Measurements from ENCODE around the gene EMC9.

The EMC9 gene

GRCh38 chr14:24187539-24187915 lies 46.1 kb upstream of the EMC9 start:
- H3K36me3 ChIP-seq (ENCODE audit: control insufficient read depth, insufficient read depth, low read length) = peaks cover 49% of the 10 kb centered on the region
- H3K27me3 ChIP-seq (replicated peaks; ENCODE audit: control insufficient read depth, insufficient read depth, low read length) = no peaks in the 10 kb centered on the region
- TF ChIP-seq CTCF (IDR thresholded peaks at IDR 0.05; ENCODE audit: insufficient read depth, low read length, poor library complexity, severe bottlenecking) = no peak
- no peak for DNase-seq (ENCODE audit: extremely low read depth, insufficient read length)
- peak overlapping the region; percentile 83 for H3K4me3 ChIP-seq (replicated peaks; ENCODE audit: low read depth, low read length)

- TF ChIP-seq CTCF (IDR thresholded peaks at IDR 0.05; ENCODE audit: insufficient read depth, low read length, poor library complexity, severe bottlenecking) = no peak
- H3K4me3 ChIP-seq (replicated peaks; ENCODE audit: low read depth, low read length) = no peak overlapping the region
- DNase-seq (ENCODE audit: extremely low read depth, insufficient read length) = no peak
- peaks cover 50% of the 10 kb centered on the region for H3K36me3 ChIP-seq (ENCODE audit: control insufficient read depth, insufficient read depth, low read length)
- H3K27me3 ChIP-seq (replicated peaks; ENCODE audit: control insufficient read depth, insufficient read depth, low read length) = no peaks in the 10 kb centered on the region
Observed at GRCh38 chr14:24186831-24187538, 45.6 kb upstream of the EMC9 start.

DNA sequence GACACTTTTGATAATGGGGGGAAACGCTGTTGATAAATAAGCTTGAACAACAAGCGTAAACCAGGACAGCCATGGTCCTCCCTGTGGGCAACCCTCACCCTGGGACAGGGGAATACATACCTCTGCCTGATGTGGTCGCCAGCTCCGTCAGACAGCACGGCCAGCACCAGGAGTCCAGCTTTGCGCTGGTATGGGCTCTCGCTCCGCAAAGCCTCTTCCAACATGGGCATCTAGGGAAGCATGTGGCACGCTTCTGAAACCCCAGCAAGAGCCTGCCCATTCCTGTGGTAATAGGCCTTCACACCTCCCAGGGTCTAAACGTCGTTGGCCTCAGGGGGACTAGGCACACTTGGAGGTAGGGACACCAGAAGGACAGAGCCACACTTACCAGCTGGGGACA lies 44.4 kb upstream of the EMC9 start:
- Histone ChIP-seq H3K27me3 (replicated peaks; ENCODE audit: control insufficient read depth, insufficient read depth, low read length) (no peaks in the 10 kb centered on the region), H3K36me3 (ENCODE audit: control insufficient read depth, insufficient read depth, low read length) (peaks cover 52% of the 10 kb centered on the region), H3K4me3 (replicated peaks; ENCODE audit: low read depth, low read length) (no peak overlapping the region)
- no peak for TF ChIP-seq CTCF (IDR thresholded peaks at IDR 0.05; ENCODE audit: insufficient read depth, low read length, poor library complexity, severe bottlenecking)
- no peak for DNase-seq (ENCODE audit: extremely low read depth, insufficient read length)

DNA sequence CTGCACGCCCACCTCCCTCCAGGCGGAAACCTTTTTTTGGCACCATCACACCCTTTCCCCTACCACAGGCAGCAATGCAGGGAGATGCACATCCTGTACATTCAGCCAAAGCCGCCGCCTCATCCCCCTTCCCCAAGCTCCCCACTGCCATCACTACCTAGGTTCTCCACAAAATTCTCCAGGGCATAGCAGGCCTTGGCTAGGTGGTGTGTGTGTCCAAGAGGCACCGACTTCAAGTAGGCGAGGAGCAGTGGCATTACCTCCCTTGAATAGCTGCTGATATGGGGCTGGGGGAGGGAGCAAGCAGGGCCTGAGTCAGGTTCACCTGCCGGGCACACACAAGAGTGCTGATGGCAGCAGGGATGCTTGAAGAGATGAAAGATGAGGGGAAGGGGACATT lies 43.6 kb upstream of the EMC9 start:
- Histone ChIP-seq H3K4me3 (replicated peaks; ENCODE audit: low read depth, low read length) (no peak overlapping the region), H3K36me3 (ENCODE audit: control insufficient read depth, insufficient read depth, low read length) (peaks cover 55% of the 10 kb centered on the region), H3K27me3 (replicated peaks; ENCODE audit: control insufficient read depth, insufficient read depth, low read length) (no peaks in the 10 kb centered on the region)
- DNase-seq (ENCODE audit: extremely low read depth, insufficient read length) = no peak
- TF ChIP-seq CTCF (IDR thresholded peaks at IDR 0.05; ENCODE audit: insufficient read depth, low read length, poor library complexity, severe bottlenecking) = no peak

DNA sequence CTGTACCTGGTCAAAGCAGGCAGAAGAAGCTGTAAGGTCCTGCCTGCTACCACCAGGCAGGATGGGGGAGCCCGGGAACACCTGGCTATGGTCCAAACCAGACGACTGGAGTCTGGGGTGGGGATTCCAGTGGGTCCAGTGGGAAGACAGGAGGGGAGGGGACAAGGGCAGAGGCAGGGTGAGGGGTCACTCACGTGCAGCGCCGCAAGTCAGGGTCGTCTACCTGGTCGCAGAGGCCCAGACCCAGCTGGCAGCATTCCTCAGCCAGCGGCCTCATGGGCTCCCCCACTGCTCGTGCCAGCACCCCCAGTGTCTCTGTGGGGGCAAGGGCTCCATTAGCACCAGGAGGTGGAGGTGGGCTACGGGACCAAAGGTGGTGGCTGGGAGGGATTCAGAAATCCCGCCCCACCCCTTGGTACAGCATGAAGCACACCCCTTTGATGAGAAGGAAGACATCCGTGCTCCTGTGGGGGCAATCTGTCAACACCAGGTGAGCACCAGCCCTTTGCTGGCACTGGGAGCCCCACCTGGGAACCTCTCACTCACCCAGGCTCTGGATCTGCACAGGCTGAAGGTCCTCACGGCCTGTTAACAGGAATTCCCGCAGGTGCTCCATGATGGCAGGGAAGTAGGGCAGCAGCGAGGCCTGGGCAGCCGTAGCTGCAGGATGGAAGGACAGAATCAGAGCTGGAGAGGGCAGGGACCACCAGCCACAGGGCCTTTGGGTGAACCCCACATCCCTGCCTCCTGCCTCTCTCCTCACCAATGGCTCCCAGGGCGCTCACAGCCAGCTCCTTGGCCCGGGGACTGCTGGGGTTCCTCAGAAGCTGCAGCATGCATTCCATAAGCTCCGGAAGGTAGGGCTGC lies 42.9 kb upstream of the EMC9 start:
- Histone ChIP-seq H3K27me3 (replicated peaks; ENCODE audit: control insufficient read depth, insufficient read depth, low read length) (no peaks in the 10 kb centered on the region), H3K36me3 (ENCODE audit: control insufficient read depth, insufficient read depth, low read length) (peaks cover 60% of the 10 kb centered on the region), H3K4me3 (replicated peaks; ENCODE audit: low read depth, low read length) (no peak overlapping the region)
- no peak for TF ChIP-seq CTCF (IDR thresholded peaks at IDR 0.05; ENCODE audit: insufficient read depth, low read length, poor library complexity, severe bottlenecking)
- no peak for DNase-seq (ENCODE audit: extremely low read depth, insufficient read length)

All from GM06990 (cell line).